Measurements from ENCODE around the gene GSTO1.

Gene GSTO1

GRCh38 chr10:104250371-104250770 lies 4.3 kb upstream of the GSTO1 start:
- DNase-seq (ENCODE audit: low spot score): no peak

GRCh38 chr10:104251443-104251842 lies 3.2 kb upstream of the GSTO1 start:
- no peak for DNase-seq (ENCODE audit: low spot score)

- DNase-seq (ENCODE audit: low spot score): no peak
Observed at GRCh38 chr10:104252368-104252767, 2.3 kb upstream of the GSTO1 start.

- no peak for DNase-seq (ENCODE audit: low spot score)
Observed at GRCh38 chr10:104253106-104253505, 1.6 kb upstream of the GSTO1 start.

GRCh38 chr10:104253606-104254410 lies 884 bp upstream of the GSTO1 start:
- no peak for DNase-seq (ENCODE audit: low spot score)

- DNase-seq (ENCODE audit: low spot score): peak; percentile 52
Observed at GRCh38 chr10:104255311-104255981, 754 bp downstream of the GSTO1 start.

- peak; percentile 31 for DNase-seq (ENCODE audit: low spot score)
Observed at GRCh38 chr10:104256335-104256961, 1.8 kb downstream of the GSTO1 start.

GRCh38 chr10:104257235-104257634 lies 2.5 kb downstream of the GSTO1 start:
- no peak for DNase-seq (ENCODE audit: low spot score)

GRCh38 chr10:104258209-104258608 lies 3.5 kb downstream of the GSTO1 start:
- no peak for DNase-seq (ENCODE audit: low spot score)

GRCh38 chr10:104259456-104259855 lies 4.8 kb downstream of the GSTO1 start:
- no peak for DNase-seq (ENCODE audit: low spot score)

- DNase-seq (ENCODE audit: low spot score): no peak
Observed at GRCh38 chr10:104259999-104260774, 5.5 kb downstream of the GSTO1 start.

GRCh38 chr10:104260775-104261115 lies 6.1 kb downstream of the GSTO1 start:
- DNase-seq (ENCODE audit: low spot score): no peak

- DNase-seq (ENCODE audit: low spot score): no peak
Observed at GRCh38 chr10:104262055-104262454, 7.4 kb downstream of the GSTO1 start.

- no peak for DNase-seq (ENCODE audit: low spot score)
Observed at GRCh38 chr10:104264783-104265182, 10.1 kb downstream of the GSTO1 start.

- no peak for DNase-seq (ENCODE audit: low spot score)
Observed at GRCh38 chr10:104267721-104268404, 13.2 kb downstream of the GSTO1 start.

GRCh38 chr10:104268405-104268712 lies 13.7 kb downstream of the GSTO1 start:
- no peak for DNase-seq (ENCODE audit: low spot score)

GRCh38 chr10:104268713-104269645 lies 14.3 kb downstream of the GSTO1 start, which contains the start of gene GSTO2:
Gene GSTO2 (plus strand): TSS chr10:104269184. CDS start chr10:104274916, 5,732 bp downstream.
- peak; percentile 99 for DNase-seq (ENCODE audit: low spot score)

- no peak for DNase-seq (ENCODE audit: low spot score)
Observed at GRCh38 chr10:104273286-104273685, 18.6 kb downstream of the GSTO1 start.

- DNase-seq (ENCODE audit: low spot score): no peak
Observed at GRCh38 chr10:104273899-104274575, 19.3 kb downstream of the GSTO1 start.
